KBM-7 (cell line): ENCODE results near the gene ADAM12.
"Not testable (repeated sequence)": the region's sequence is repeated elsewhere in the genome, so short reads cannot be mapped to it uniquely, and the experiment has no call there.

Experiments
- DNase-seq: peaks from one replicate; pipeline ENCODE4 v3.0.0-alpha.2; 2015
- in situ Hi-C: fragments of 300-500 bp; cut with MboI; formaldehyde crosslinking; loops from 2 replicates; pipeline ENCODE4 v1.14.3; 2020; ENCODE audit warnings: low sequenced_read_pairs, low pct_unique_long_range_greater_than_20kb, mixed read lengths

The ADAM12 gene

GRCh38 chr10:126407831-126408230 lies 19.6 kb upstream of the ADAM12 start:
- DNase-seq: no peak
- in situ Hi-C loops: no loop called here

- DNase-seq: no peak
- in situ Hi-C loops: no loop called here
Measured at GRCh38 chr10:126405239-126405775, 17.0 kb upstream of the ADAM12 start.

DNA sequence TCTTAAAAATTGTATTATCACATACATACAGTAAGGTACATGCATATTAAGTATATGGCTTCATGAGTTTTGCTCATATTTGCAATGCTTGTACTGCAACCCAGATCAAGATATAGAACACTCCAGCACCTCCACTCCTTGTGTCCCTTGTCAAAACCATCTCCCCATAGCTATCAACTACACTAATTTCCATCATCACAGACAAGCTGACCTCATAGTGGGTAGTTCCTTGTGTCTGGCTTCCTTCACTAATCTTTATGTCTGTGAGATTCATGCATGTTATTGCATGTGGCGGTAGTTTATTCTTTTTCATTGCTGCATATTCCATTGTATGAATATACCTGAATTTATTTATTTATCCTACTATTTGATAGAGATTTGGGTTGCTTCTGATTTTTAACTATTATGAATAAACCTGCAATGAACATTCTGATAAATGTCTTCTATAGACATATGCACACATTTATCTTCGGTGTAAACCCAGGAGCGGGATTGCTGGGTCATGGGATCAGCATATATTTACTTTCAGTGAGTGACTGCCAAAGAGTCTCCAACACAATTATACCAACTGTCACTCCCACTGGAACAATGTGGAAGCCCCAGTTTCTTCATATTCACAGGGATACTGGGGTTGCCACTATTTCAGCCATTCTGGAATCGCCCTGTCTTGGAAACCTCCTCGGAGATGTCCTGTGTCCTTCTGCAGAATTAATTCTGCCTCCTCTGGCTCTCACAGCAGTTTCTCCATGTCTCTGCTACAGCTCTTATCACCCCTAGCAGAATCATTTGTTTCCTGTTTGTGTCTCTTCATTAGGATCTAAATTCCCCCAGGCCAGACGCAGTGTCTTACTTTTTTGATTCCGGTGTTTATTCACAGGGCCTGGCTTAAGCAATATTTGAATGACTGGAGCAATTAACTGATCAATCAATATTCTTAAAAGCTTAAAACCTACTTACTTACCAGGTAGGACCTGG lies 14.7 kb upstream of the ADAM12 start:
- in situ Hi-C loops: no loop called here
- DNase-seq: no peak

DNA sequence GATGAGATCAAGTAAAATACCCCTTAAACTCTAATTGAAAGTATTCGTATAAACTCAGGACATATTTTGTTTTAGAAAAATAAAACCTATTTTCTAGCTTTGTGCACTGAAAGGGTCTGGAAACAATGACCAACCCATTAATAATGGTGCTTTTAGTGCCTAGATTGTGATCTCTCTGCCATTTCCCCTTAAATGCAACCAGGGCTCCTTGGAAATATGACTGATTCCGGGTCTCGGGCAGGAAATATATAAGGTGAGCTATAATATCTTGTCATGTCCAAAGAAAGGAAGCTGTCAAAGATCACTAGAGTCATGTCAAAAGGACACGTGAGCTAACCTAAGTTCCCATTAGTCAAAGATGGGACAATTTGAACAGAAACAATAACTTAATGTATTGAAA lies 12.4 kb upstream of the ADAM12 start:
- no peak for DNase-seq
- in situ Hi-C loops: no loop called here

DNA sequence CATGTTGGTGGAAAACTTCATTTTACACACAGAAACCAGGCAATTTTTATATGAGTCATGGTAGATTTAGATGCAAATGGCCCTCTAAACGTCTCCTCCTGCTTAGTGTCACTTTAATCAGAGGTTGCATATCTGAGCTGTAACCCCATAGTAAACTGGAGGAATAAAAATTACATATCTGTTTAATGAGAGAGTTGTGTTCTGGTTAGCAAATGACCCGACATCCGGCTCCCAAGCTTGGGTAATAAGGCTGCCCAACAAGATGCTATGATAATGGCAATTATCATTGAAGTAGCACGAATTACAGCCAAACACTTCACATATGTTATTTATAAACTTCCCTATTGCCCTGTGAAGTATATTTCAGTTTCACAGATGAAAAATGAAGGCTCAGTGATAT lies 10.6 kb upstream of the ADAM12 start:
- DNase-seq: no peak
- in situ Hi-C loops: no loop called here

DNA sequence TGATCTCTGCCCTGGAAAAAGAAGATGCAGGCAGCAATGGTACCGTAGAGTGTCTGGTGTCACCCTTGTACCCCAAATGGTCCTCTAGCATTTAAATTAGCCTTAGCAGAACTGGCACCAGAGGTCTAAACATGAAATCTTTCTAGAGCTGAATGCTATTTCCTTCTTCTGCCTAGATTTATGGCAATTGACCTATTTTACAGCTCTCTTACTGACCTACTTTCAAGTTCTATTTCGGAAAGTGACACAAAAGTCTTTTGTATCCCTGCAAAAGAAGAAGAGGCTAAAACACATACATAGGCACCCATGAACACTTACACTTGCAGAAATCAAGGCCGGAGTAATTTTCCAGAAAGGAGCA lies 10.1 kb upstream of the ADAM12 start:
- in situ Hi-C loops: no loop called here
- DNase-seq: no peak

DNA sequence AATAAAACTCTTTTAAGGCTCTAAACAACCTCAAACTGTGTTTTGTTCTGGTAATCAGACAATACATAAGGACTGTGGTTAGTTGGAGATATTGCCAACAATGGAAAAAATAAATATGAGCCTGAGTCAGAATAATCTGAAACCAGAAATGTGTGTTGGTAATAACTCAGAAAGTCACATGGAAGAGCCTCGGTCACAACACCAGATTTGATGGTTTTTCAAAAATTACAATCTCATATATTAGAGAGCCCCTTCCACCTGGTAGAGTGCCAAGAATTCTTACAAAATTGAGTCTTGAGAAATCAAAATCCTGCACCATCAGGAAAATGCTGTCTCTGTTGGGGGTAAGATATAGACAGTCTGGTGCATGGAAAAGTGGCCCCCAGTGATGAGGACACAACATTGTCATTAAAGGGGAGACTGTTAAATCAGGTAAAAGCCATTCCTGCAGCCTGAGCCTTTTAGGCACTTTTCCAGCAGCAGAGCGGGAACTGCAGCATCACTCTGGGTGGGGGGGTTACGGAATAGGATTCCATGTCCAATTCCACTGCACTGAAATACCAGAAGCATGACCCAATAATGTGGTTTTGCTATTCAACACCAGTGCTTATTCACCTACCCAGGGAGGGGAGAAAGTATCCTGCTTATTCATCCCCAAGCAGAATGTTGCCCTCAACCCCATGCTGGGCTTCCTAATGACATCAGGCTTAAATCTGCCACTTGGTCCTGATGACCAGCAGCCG lies 9.5 kb upstream of the ADAM12 start:
- DNase-seq: no peak
- in situ Hi-C loops: no loop called here

DNA sequence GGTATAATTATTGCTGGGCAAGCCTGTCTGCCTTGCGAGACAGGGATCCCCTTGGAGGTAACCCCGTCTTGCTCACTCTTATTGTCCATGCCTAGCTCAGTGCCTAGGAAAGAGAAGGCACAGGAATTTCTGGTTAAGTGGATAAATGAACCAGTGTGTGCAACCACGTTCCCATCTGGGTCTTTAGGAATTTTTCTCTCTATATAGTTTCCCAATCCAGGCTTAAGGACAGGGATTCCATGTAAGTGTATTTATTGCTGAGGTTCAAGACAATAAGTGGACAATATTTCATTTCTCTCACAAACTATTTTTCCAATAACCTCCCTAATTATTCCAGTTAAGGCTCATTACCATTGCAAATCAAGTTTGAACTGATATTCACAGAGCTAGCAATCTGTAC lies 8.9 kb upstream of the ADAM12 start:
- DNase-seq: no peak
- in situ Hi-C loops: no loop called here

DNA sequence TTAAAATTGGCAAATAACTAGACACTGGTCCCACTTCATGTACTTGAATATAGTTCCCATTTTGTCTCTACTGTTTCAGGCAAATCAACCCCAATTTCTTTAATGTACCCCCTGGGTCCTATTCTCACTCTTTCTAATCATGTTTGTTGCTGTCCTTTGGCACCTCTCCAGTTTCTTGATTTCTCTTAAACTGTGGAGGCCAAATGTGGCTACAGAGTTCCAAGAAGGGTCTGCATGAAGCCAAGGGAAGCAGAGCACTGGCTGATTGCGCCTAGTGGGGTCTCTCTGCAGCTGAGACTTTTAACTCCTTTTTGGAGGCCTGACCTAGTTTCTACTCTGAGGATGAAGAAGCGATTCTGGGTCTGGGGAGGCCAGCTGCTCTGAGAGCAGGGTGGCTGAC lies 6.7 kb upstream of the ADAM12 start:
- in situ Hi-C loops: no loop called here

GRCh38 chr10:126393076-126393475 lies 4.8 kb upstream of the ADAM12 start:
- DNase-seq: no peak
- in situ Hi-C loops: no loop called here

More for the DNA sequence above, 6.7 kb upstream of the ADAM12 start:
- DNase-seq: no peak

- in situ Hi-C loops: no loop called here
- DNase-seq: no peak
Measured at GRCh38 chr10:126392469-126392868, 4.2 kb upstream of the ADAM12 start.

- DNase-seq: no peak
- in situ Hi-C loops: no loop called here
Measured at GRCh38 chr10:126392068-126392467, 3.8 kb upstream of the ADAM12 start.

DNA sequence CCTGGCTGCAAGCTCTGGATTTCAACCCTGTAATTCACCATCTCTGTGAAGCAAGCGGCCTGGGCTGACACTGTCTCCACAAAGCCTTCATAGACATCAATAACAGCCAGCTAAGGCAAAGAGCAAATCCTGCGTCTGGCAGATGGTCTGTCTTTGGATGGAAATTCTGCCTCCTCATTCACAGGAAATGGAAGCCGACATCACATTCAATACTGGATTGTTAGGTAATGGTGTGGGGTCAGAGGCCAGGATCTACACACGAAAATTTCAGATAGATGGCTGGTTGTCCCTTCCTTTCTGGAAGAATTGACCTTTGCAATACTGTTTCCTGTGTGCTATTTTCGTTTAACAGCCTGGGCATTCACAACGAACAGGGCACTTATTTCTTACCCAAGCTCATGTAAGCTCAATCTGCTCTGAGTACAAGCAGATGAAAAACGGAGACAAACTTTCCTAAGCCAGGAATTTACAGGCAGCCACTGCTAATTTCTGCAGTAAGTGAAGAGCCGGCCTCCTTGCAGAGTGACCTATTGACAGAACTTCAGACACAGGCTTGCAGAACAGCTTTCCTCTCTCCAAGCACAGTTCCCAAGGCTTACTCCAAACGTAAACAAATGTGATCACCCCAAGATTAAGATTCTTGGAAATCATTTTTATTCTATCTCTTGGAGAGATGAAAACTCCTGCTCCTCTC lies 3.1 kb upstream of the ADAM12 start:
- DNase-seq: no peak
- in situ Hi-C loops: no loop called here

DNA sequence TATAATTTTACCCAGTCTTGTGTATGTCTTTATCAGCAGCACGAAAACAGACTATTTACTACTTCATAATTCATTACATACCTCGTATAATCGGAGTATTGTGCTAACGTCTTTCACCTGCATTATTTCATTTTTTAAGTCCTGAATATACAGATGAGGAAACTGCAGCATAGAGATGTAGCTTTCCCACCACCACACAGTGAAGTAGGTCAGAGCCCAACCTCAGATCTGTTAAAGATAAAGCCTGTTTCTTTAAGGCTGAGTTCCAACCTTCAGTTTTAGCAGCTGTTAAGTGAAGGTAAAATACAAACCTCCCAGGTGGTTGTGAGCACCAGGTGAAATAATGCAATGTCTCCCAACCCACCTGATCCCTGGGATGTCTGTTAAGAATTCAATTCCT lies 2.0 kb upstream of the ADAM12 start:
- in situ Hi-C loops: no loop called here
- DNase-seq: no peak

DNA sequence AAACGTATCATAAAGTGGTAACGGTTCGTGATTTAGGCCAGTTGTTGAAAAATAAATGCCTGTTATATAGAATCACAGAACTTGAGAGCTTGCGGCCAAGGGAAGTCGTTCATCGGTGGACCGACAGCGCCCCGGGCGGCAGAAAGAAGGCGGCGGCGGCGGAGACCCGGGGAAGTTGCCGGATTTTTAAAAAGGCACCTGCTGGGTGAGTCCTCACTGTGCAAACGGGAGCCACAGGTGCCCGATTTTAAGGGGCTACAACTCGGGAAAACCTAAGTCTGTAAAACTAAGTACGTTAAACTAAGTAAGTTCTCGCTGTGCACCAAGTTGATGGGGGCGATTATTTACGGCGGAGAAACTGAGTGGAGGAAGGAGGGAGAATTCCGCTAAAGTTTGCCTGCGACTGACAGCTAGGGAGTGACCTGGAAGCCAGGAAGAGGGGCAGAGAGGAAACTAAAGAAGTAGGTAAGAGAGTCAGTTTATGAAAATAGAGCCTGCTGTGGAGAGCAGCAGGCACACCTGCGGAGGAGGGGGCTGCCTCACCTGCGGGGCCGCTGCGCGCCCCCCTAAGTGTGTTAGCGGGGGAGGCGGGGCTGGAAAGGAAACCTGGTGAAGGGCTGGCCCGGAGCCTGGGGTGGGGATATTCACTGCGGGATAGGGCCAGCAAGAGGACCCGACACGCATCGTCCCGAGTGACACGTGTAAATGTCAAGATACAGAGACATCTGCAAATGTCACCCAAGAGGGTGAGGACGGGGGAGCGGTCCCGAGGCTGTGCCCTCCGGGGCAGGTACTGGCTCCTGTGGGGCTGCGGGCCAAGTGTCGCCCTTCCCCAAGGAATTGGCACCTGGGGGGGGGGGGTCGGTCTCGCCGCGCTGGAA lies 996 bp downstream of the ADAM12 start:
- DNase-seq: no peak
- in situ Hi-C loops: no loop called here

DNA sequence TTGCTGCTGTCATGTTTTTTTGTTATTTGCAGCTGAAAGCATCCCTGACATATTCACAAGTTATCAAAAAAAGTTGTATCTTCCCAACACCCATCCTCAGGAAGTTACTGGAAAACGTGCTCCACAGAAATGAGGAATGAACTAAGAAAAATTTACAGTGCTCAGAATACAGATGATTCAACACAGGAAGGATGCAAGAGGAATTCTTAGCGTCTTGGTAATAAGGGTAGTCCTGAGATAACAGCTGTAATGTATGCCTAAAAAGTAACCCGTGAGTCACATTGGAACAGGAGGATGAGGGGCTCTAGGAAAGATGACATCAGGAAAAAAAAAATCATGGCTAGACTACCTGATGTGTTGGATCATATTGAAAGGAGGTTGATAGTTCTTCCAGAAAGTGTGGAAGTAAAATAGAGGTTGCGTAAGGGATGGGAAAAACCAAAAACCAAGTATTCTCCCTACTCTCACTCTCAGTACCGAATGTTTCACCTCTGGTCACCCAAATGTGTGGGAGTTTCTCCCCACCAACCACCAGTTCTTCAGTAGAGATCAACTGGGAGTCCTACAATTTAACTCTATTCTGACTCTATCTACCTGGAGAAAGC lies 3.9 kb downstream of the ADAM12 start:
- no peak for DNase-seq
- in situ Hi-C loops: no loop called here

DNA sequence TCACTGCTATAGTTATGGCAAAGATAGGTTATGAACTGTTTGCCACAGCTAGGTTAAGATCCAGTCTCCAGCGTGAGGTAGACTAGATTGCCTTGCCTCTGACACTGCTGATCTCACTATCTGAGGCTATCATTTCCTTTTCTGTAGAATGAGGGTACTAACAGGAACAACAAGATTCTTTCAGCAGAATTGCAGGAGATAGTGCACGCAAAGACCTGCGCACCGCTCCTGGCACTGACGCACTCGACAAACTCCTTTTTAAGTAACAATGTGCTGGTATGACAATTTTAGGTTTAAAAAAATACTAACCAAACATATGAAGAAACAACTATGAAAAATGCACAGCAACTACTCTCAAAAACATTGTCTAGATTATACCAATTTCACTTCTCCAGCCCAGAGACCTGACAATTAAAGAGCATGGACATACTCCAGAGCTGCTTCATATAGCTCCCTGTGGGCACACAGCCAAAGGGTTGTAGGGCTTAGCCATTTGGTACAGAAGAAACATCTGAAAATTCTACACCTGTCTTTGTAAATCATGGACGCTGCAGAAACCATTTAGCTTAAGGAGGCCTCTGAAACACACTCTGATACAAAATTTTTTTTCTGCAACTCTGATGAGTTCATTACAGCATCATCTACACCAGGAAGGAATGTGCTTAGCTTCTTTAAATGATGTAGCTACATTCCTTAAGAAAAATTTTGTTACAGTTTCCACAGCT lies 7.8 kb downstream of the ADAM12 start:
- in situ Hi-C loops: no loop called here
- DNase-seq: no peak

DNA sequence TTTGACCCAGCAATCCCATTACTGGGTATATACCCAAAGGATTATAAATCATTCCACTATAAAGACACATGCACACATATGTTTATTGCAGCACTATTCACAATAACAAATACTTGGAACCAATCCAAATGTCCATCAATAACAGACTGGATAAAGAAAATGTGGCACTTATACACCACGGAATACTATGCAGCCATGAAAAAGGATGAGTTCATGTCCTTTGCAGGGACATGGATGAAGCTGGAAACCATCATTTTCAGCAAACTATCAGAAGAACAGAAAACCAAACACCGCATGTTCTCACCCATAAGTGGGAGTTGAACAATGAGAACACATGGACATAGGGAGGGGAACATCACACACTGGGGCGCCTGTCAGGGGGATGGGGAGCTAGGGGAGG lies 9.1 kb downstream of the ADAM12 start:
- in situ Hi-C loops, DNase-seq: not testable (repeated sequence)
